Stimulated activated CD8-positive, alpha-beta memory T cell treated with anti-CD3 and anti-CD28 coated beads, Interleukin-2, amount 100 ng/mL, for 48 hours (primary cell): Measurements from ENCODE around the gene UNC5A.

Experiments
- DNase-seq, 2 donors: peaks; one replicate each; pipeline ENCODE4 v3.0.0-alpha.2; 2020; ENCODE audit warnings: low read depth in 2 of 2

UNC5A gene

DNA sequence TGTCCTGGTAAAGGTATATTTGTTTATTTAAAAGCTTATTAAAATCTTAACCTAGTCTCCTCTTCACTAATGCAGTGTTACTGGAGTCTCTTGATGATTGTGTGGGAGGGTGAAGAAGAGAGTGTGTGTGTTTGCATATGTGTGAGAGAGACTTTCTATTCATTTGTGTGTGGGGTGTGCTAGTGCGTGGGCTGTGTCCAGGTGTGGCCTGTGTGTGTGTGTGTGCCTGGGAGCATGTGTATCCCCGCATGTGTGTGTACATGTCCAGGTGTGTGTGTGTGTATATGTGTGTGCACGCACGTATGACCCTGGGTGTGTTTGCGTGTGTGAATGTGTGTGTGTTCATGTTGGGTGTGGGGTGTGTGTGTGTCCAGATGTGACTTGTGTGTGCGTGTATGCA is 10.3 kb upstream of the UNC5A start:
- no peak for DNase-seq

DNA sequence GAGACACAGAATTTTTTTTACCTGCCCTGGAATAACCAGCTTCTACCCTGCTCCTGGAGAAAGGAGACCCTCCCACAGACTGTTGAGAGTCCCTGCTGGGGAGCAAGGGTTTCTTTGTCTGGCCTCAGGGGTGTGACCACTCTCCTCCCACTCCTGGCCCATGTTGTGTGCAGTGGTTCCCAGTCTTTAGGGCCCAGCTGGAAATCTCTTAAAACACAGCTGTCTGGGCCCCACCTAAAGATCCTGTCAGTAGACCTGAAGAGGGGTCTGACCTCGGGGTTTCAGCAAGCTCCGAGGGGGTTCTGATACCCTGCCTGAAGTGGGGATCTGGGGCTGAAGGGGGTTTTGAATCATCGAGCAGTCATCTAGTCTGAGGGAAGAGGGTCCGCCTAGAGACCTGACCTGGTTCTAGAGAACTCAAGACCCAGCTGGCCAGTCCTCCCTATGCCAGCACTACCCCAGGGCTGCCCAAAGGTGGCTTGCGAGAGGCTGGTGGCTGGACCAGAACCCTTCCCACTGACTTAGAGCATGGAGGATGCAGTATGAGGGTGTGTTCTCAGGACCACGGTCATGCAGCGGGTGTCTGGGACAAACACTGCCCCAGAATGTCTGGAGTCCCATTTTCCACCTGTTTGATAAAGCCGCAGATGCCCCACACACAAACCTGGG is 8.1 kb upstream of the UNC5A start:
- DNase-seq: no peak

DNA sequence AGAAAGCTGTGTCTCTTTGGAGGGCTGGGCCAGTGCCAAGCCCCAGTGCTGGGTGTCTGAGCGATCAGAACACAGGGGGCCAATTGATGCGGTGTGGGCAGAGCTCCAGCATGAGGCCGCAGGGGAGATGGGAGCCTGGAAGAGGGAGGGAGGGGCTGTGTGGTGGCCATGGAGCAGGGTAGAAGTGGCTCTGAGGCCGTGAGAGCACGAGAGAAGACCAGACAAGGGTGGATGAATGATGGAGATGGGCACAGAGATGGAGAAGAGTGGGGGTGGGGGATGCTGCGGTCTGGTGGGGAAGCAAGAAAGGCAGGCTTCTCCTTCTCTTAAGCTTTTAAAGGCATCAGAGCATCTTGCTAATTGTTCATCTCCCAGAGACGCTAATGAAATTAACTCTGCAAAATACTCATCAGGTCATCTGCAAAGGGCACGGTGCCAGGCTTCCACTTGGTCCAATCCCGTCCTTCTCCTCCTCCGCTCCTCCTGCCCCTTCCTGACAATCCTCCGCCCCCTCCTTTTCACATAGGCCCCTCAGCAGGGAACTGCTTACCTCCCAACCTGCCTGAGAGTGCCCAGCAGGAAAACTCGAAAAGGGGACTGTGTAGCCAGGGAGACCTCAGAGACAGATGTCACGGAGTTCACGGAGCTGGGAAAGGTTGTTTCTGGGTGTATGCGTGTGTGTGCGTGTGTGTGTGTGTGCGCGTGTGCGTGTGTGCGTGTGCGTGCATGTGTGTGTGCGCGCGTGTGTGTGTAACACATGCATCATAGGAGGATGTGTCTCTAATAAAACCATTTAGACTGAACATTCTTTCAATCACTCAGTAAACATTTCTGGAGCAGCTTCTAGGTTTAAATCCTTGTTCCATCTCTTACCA is 7.1 kb upstream of the UNC5A start:
- DNase-seq: no peak

DNA sequence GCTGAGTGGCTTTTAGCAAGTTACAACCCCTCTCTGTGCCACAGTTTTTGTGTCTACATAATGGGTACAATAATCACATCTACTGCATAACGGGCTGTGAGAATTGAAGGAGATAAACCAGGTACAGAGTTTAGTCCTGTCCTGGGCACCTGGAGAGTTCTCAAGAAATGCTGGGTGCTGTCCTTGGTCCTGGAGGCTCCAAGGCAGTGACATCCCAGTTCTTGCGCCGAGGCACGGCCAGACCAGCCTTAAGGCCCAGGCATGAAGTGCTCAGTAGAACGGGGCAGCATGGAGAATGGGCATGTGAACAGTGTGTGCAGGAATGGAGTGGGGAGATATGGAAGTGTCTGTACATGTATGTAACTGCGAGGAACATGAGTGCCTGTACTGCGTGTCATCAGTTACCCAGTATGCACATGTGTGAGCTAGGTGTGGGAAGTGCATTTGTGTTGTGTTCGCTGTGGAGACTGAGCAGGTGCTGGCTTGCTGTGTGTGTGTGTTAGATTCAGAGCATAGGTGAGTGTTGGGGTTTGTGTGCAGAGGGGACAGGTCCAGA is 6.3 kb upstream of the UNC5A start:
- DNase-seq: no peak

DNA sequence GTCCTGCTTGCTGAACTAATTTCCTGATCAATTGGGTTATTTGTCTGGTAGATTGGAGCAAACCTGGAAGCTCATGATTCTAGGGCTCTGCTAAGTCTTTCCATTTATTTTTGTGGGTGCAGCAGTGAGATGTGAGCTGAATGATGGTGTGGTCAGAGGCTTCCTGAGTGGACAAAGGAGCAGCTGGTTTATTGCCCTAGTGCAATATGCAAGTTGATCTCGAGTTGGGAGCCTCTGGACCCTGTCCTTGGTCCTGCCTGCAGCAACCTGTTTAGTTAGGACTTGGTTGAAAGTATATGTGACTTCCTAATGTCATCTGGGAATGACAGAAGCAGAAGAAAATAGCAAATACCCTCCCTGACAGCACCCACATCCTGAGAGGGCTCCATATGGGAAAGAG is 4.2 kb upstream of the UNC5A start:
- DNase-seq: no peak

DNA sequence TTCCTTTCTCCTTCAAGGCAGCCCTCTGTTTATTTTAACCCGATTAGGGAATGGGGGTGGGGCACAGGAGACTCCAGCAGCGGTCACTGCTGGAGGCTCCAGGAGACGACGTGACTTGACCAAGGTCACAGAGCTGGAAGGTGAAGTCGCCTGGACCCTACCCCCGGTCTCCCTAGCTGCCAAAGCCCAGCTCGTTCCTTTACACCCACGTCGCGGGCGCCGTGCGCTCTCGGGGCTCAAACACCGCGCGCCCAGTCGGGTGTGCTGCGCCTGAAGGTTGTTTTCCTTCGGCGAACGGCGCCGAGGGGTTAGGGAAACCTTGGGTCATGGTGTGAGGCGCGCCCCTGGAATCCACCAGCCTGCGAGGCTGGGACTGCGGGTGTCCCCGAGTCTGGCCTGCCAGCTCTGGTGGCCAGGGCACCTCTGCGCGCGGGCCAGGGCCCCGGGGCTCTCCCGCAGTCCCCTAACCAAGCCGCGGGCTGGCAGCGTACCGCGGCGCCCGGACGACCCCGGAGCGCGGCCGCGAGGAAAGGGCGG is 747 bp upstream of the UNC5A start:
- no peak for DNase-seq

DNA sequence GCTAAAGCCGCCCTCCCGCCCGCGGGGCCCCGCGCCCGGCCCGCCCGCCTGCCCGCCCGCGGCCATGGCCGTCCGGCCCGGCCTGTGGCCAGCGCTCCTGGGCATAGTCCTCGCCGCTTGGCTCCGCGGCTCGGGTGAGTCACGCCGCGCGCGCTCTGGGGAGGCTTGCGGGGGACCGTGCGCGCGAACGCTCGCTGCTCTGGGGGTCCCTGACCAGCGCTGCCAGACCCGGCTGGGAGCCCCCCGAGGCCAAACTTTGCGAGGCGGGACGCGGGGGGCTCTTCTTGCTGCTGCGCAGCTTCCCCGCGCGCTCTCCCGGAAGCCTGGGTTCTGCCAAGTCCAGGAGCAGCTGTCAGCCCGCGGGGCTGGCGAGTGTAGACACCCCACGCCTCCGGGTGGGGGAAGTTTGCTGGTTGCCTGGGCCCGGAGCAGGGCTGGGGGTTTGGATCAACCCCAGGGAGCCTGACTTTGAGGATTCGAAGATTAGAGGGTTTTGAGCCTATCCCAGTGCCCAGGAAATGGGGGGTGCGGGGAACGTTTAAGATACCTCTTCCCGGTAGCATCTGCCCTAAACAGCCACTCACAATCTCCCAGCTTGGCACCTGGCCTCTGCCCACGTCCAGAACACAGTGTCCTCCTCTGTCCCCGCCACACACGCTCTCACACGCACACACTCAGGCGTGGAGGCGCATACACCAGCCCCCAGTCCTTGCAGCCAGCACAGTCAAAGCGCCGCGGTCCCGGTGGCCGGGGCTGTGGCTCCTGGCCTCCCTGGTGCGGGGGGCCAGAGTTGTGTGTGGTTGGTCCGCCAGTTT is 535 bp downstream of the UNC5A start:
- no peak for DNase-seq

DNA sequence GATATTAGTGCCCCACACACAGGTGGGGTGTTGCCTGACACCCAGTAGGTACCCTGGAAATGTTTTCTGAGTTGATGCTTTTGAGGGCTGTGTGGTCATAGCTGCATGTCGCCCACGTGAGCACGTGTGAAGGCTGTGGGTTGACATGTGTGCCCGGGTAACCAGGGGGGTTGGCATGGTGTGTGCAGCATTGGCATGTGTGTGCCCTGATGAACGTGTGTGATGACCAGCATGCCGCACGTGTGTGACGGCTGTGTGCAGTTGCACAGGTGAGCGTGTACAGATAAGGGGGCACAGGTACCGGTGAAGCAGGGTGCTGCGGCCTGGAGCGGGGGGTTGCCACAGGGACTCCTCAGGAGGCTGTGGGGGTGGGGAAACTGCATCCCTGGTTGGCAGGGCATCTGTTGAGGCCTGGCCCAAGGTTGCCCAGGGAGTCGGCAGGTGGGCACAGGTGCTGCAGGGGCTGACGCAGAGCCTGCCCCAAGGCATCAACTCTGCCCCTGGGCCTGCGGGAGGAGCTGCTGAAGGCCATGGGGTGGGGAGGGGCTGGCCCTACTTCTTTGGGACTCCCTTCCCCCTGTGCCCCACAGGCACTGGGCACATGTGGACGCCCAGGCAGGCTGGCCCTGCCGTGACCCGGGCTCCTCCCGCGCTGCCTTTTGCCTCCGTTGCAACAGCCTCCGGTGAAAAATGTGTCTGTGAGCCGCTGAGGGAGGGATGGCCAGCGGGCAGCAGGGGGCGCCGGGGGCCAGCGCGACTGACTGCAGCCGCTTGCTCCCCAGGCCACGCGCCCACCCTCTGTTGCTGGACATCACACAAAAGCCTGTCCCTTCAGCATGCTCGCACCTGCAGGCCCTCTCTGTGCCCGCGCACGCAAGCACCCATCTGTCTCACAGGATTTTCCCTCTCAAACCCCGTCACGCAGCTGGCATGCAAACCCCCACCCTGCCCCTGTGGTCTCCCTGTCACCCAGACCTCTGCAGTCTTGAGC is 2.2 kb downstream of the UNC5A start:
- DNase-seq: no peak

DNA sequence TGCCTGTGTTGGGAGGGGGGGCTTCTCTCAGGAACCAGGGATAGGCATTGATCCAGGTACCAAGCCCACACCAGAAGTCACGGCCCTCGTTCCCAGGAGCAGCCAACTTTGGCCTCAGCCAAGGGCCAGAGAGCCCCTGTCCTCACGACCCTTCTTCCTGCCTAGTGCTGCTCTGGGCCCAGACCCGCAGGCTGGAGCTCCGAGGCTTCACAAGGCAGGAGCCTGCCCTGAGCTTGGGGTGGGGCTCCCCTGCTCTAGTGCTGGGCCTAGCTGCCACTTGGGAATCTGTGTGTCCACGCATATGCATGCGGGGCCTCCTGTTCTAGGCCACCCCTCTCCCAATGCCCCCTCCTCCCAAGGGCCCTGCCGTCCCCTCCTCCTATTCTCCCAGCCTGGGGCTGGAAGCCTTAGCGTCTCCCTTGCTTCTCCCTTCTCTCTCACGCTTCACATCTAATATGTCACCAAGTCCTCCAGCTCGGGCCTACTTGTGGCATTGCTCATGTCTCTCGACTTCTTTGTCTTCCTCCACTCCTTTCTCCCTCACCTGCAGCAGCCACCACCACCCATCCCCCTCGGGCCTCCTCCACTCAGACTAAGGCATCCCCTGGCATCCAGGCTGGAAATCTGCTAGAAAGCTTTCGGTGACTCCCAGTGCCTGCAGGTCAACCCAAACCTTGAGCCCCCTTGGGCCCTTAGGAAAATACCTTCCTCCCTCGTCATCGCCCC is 3.4 kb downstream of the UNC5A start:
- no peak for DNase-seq

DNA sequence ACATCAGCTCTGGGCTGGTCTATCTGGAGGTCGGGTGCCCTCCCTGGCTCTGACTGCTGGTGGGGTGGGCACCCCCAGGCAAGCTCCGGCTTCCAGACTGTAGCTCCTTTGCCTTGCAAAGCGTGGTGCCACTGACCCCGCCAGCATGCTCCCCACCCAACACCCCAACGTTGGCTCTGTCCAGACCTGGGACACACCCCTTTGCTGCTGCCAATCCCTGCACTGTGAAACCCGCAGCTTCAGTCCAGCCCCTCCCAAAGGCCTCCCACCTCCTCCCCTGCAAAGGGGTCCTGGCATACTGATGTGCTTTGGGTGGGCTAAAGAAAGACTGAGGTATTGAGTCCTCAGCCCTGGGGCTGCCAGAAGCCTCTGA is 3.9 kb downstream of the UNC5A start:
- DNase-seq: no peak

DNA sequence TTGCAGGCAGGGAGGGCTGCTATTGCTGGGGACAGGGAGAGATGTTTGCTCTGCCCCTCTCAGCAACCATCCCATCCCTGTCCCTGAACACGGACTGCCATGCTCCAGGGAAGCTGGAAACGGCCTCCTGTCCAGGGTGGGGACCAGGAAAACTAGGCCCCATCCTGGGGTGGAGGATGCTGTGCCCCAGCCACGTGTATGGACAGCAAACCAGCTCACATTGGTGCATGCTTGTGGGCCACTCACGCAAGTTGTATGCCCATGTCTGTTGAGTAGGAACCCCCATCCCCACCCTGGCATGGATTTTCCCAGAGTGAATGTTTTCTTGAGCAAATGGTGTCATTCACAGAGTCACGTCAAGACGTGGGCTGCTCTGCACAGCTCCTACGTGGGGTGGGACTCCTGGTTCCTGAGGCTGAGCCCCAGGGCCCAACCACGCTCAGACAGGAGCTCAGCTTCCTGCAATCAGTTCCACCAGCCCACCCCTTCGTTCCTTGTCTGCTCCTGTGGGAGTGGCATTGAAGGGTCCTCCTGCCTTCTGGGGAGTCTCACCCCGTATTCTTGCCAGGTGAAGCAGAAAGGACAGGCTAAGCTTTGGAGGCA is 4.6 kb downstream of the UNC5A start:
- DNase-seq: no peak

DNA sequence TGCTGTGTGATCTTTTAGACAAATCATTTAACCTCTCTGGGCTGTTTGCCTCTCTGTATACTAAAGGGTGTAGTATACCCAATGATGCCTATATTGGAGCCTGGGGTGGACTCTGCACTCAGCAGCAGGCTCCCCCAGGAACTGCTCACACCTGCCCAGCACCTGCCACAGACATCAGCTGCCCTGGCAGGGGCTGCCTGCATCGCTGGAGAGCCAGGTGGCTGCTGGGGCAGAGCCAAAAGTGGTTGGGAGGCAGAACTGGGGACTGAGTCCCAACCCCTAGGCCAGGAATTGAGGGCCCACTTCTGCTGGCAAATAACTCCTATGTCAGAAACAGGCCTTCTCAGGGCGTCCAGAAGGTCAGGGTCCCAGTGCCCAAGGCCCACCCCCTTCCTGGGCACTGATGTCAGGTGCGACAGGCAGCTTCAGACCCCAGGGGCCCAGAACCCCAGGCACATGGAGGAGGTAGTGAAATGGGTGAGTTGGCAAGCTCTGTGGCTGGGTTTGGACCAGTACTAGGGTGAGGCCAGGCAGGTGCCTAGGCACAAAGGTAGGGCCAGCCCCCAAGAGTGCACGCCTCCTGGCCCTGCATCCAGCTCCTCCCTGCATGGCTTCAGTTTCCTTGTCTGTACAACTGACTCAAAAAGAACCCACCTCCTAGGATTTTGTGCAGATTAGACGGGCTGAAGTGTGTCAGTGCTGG is 5.8 kb downstream of the UNC5A start:
- no peak for DNase-seq

DNA sequence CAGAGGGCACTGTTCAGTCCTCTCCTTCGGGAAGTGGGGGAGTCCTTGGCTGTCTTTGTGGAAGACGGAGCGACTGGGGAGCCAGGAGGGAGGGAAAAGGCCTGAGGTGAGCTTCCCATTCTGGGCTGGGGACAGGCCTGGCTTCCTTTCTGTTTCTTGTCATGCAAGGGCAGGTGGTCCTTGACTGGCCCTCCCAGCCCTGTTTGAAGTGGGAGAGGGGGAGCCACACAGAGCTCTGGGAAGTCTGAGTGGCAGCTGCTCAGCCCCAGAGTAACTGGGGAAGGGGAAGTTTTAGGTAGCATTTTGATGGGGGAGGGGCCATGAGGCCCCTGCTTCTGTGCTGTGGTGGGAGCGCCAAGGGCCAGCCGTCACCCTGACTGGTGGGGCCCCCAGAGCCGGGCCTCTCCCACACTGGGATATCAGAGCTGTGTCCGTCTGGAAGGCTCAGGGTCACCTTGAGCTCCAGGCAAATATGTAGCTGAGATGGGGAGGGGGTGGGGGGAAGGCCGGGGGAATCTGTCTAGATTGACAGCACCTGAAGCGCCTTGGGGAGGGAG is 6.5 kb downstream of the UNC5A start:
- no peak for DNase-seq

DNA sequence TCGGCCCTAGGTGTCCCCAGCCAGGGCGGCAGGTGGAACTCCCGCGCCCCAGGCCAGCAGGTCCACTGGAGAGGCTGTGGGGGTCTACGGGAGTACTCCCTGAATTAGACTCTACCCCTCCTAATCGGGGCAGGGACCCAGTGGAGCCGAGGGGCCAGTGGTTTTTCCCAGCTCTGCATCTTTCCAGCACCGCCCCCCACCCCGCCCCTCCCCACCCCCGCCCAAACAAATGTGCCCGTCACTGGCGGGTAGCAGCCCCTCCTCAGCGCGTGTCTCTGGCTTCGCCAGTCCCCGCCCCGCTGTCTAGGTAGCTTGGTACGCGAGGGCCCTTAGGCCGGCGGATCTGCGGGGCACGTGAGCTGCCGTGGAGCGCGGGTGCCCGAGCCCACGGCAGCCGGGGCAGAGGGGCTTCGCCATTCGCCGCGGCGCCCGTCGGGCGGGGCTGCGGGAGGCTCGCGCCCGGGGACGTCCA is 7.0 kb downstream of the UNC5A start:
- DNase-seq: no peak

DNA sequence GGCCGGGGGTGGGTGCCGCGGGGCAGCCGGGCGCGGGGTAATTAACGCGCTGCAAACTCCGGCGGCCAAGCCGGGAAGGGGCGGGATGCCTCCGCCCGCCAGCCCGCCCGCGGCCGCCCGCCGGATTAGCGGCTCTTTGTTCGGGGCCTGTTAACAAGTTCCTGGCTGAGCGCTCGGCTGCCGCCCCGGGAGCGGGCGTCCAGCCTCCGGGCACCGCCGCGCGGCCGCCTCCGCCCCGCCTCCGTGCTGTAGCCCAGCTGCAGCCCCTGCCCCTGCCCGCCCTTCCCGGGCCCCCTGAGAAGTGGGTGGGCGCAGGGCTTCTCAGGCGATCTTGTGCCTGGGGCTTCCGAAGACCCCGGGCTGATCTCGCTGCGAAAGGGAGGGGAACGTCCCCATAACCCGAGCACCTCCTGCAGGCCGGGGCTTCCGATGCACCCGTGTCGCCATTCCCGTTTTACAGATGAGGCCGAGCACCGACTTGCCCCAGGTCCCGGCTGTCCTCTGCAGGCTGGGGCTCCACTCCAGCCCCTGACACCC is 7.5 kb downstream of the UNC5A start:
- peak in 1 of 2 donors; percentile 16 for DNase-seq

DNA sequence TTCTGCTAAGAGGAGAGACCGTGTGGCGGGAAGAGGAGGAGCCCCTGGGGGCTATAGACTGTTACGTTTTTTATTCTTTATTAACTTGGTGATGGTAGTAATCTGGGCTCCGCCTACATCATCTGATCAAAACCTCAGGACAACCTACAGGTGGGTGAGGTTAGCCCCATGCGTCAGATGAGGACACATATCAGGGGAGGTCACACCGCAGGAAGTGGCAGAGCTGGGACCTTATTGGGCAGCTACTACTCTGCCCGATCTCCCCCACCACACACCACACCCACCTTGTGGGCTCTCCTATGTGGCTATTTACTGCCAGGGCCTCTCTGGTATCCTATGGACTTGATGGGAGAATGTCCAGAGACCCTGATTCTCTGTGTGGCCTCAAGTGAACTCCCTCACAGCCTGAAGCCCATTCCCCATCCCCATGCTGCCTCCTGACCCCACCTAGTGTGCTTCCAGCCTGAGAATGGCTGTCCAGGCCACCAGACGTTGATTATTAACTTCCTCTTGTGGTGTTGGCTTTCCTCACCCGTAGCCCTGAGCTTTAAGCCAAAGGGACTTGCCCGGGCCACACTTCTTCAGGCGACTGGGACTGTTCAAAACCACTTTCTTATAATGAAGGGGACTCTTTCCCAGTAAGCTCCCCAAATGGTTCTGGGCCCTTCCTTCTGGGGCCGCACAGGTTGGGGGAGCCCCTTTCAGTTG is 8.2 kb downstream of the UNC5A start:
- DNase-seq: no peak

DNA sequence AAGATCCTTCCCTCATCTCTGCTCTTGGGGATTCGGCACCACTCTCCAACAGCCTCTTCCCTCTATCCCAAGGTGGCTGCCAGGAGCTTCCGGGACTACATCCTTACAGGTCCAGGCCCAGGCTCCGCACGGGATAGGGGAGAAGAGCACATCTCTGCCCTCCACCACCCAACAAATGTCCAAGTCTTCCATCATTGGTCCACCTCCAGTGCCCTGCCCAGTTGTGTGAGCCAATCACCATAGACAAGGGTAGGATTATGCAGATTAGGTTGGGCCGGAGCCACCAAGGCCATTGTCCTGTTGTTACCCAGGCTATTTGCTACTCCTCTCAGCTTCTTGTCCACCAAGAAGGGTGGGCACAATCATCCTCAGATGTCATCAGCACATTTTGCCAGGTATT is 9.1 kb downstream of the UNC5A start:
- no peak for DNase-seq

DNA sequence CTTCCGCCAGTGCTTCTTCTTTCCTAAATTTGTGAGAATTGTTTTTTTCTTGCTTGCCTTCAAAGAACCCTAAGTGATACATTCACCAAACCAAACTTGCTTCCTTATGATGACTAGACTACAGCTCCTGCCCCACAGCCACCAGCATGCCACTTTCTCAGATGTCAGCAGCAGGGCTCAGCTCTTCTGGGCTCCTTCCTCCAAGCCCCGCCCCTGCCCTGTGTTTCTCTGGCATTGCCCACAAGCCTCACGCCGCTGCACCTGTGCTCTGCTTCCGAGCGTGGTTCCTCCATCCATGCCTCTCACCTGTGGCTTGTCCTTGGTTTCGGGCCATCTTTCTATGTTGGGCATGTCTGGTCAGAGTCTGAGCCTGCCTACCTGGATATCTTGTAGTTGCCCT is 10.6 kb downstream of the UNC5A start:
- no peak for DNase-seq
